GM18520 (cell line): ENCODE measurements around the gene VPS36.
"Not testable (repeated sequence)": the region's sequence is repeated elsewhere in the genome, so short reads cannot be mapped to it uniquely, and the experiment has no call there.

Experiments
- ATAC-seq: cut with Tn5 transposase; IDR thresholded peaks from one replicate; pipeline ENCODE4 v1.9.1; 2021; ENCODE audit not compliant: unreplicated experiment

VPS36 gene

GRCh38 chr13:52378312-52378711, 72.1 kb downstream of the VPS36 start:
- no peak for ATAC-seq

DNA sequence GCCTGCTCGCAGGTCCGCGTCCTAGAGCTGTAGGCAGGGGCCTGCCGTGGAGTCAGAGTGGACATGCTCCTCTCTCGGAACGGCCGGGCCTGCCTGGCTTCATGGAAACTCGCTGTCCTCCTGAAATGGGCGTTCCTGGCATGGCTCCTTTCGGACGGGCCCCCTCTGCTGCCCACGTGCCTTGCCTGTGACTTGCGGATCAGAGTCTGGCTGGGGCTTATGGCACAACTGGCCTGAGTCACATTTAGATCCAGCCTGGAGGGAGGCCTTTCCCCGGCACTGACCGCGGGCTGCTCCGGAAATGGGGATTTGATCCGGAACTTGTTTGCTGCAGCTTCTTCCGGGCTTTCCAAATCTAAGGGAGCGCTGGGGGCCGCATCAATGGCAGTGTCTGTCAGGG, 72.5 kb downstream of the VPS36 start:
- no peak for ATAC-seq

- no peak for ATAC-seq
These were observed 75.5 kb downstream of the VPS36 start for GRCh38 chr13:52374873-52375411.

DNA sequence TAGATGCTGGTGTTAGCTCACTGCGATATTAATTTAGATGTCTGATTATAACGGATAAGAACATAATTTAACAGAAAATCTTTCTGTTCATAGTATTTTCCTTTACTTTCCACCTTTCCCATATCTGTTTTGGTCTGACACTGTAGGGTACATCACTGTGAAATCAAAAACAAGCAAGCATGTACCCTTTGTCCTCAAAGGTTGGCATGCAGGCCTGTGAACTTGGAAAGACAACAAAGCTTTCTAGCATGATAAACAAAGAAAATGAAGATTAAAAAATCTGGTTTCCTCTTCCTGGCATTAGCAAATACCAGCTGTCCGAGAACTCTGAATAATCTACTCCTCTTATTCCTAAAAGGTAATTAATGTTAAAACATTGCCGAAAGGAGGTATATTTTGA, 76.0 kb downstream of the VPS36 start:
- ATAC-seq: no peak

DNA sequence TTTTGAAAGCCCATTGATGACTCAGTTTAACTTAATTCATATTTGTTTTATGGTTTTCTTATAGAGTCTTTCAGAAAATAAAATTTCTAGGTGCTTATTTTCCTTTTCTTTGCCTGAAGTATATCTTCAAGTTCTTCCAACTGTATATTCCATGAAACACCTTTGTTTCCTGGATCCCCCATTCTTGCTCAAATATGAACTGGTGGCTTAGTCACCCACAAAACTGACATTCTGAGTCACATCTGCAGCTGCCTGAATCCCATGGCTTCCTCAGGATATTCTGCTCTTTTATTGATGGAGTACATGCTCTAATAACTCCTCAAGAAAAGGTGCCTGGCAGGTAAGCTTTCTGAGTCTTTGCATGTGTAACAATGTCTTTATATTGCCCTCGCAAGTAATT, 77.2 kb downstream of the VPS36 start:
- ATAC-seq: not testable (repeated sequence)

- ATAC-seq: no peak
These were observed 78.6 kb downstream of the VPS36 start for GRCh38 chr13:52371736-52372247.

GRCh38 chr13:52366291-52366690, 84.1 kb downstream of the VPS36 start:
- ATAC-seq: no peak
